Esophagus (tissue), 2 donors: ENCODE data around the gene VPS45. TPM values are rescaled to one million over a fixed set of nuclear protein-coding genes. Genes with fewer than 3 reads are reported as not detected.
A peak's percentile ranks its signal among the peaks of the same experiment; 100 is the strongest.

Experiments used
- H3K27ac ChIP-seq, 2 donors: one replicate each; pipeline ENCODE4 v1.5.1; 2013; ENCODE audit warnings: low read depth in 2 of 2, mild to moderate bottlenecking in 2 of 2, inconsistent platforms in 1 of 2, low read length in 1 of 2, moderate library complexity in 1 of 2
- H3K27me3 ChIP-seq, 2 donors: one replicate each; pipeline ENCODE4 v1.6.1; 2013; ENCODE audit warnings: low read length in 2 of 2, control low read depth in 1 of 2, mild to moderate bottlenecking in 1 of 2; ENCODE audit not compliant: insufficient read depth in 2 of 2, control insufficient read depth in 1 of 2
- H3K36me3 ChIP-seq, 2 donors: one replicate each; pipeline ENCODE4 v1.6.1; 2013; ENCODE audit warnings: low read length in 1 of 2; ENCODE audit not compliant: control insufficient read depth in 2 of 2, insufficient read depth in 2 of 2
- H3K4me1 ChIP-seq, 2 donors: one replicate each; pipeline ENCODE4 v1.6.1; 2013; ENCODE audit warnings: low read length in 1 of 2; ENCODE audit not compliant: control insufficient read depth in 2 of 2, insufficient read depth in 2 of 2
- H3K4me3 ChIP-seq, 2 donors: one replicate each; pipeline ENCODE4 v1.5.1; 2013; ENCODE audit warnings: low read length in 2 of 2, mild to moderate bottlenecking in 2 of 2, low read depth in 1 of 2, moderate library complexity in 1 of 2
- H3K9me3 ChIP-seq, 2 donors: one replicate each; pipeline ENCODE4 v1.6.1; 2013; ENCODE audit warnings: mild to moderate bottlenecking in 2 of 2, low read depth in 1 of 2, low read length in 1 of 2, moderate library complexity in 1 of 2; ENCODE audit not compliant: control insufficient read depth in 2 of 2, insufficient read depth in 1 of 2
- WGBS, 2 donors: extraction: QIAGEN DNeasy Blood & Tissue Kit; methylation state at CpG; one replicate each; pipeline ENCODE4 v1.1.7; 2013; 5-methylcytosine and 5-hydroxymethylcytosine counted together
- polyA plus RNA-seq, 2 donors: library from polyadenylated mRNA; stranded (reverse); fragments of 200-250 nt; gene quantifications; one replicate each; pipeline ENCODE4 v1.2.3, GENCODE V29; 2013
- donor health status: healthy with polysubstance abuse.
- donor health status: Bipolar disorder and iron deficiency.

Gene VPS45
- polyA plus RNA-seq, 2 donors = 16.1 to 19.3 TPM

DNA sequence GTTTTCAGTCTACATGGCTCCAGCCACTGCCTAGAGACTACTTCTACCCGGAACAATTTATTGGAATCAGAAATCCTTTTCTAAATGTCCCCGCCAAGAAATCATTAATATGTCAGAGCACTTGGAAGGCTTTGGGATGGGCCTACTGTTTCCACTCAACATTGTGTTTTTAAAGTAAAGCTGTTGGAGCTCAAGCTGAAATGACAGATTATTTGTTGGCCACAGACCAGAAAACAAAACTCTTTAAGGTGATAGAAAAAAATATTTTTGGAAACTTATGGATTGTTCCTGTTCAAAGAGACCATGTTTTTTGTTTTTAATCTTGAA lies 496 bp downstream of the VPS45 start:
- 7 to 11% methylated on average over 2 of the region's 2 CpGs for WGBS, 2 donors
- Histone ChIP-seq H3K4me3 (peak overlapping the region; percentile 57 to 91), H3K27me3 (no peaks in the 10 kb centered on the region), H3K4me1 (peaks cover 0 to 2% of the 10 kb centered on the region in 2 donors), H3K36me3 (no peaks in the 10 kb centered on the region), H3K9me3 (no peaks in the 10 kb centered on the region), H3K27ac (peak overlapping the region in 1 of 2 donors; percentile 82)

DNA sequence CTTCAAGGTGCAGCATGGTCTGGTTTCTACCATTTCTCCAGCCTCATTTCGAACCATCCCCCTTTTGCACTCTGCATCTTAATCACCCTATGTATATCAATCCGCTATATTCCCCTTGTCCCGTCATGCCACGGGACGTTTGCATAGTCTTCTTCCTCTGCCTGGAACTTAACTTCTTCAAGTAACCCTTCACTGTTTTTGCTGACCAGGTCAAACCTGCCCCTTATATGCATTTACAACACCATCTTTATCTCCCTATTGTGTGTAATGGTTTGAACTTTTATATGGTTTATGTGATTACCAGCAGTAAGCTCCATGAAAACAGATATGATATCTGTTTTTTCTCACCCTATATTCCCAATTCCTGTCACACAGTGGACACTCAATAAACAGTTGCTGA lies 2.3 kb downstream of the VPS45 start:
- no peak overlapping the region for H3K27ac ChIP-seq
- H3K4me3 ChIP-seq = no peak overlapping the region
- no peaks in the 10 kb centered on the region for H3K36me3 ChIP-seq
- peaks cover 0 to 2% of the 10 kb centered on the region in 2 donors for H3K4me1 ChIP-seq
- no peaks in the 10 kb centered on the region for H3K27me3 ChIP-seq
- no peaks in the 10 kb centered on the region for H3K9me3 ChIP-seq
- WGBS, 2 donors = 92 to 95% methylated on average over 5 of the region's 5 CpGs

DNA sequence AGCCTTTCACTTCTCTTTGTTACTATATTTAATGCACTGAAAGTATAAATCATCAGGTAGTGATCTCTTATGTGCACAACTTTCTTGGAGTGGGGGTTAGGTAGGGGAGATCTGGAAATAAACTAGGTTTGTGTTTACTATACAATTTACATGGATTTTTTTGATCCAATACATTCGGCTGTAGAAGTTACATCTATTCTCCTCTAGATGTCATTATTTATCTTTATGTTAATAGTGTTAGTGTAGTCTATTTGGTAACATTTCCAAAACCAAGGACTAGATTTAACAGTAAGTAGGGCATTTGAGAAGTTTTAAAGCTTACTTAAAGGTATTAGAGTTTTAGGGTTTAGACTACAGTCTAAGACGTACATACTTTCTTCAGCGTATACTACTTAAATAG lies 5.4 kb downstream of the VPS45 start:
- WGBS, 2 donors = 59 to 63% methylated on average over 3 of the region's 3 CpGs
- Histone ChIP-seq H3K4me3 (no peak overlapping the region), H3K27ac (no peak overlapping the region), H3K4me1 (no peaks in the 10 kb centered on the region), H3K9me3 (no peaks in the 10 kb centered on the region), H3K27me3 (no peaks in the 10 kb centered on the region), H3K36me3 (peaks cover 0 to 3% of the 10 kb centered on the region in 2 donors)

DNA sequence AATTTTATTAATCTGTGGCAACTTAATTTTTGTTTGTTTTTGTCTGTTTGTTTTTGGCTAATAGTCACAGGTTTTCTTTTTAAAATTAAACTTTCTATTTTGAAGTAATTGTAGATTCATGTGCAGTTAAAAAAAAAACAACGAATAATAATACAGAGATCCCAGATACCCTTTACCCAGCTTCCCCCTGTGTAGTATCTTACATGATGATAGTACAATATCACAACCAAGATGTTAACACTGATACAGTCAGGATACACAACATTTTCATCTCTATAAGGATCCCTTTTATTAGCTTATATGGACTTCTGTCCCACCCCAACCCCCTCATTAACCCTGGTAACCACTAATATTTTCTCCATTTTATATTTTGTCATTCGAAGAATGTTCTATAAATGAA lies 5.9 kb downstream of the VPS45 start:
- Histone ChIP-seq H3K27ac (no peak overlapping the region), H3K27me3 (no peaks in the 10 kb centered on the region), H3K4me1 (no peaks in the 10 kb centered on the region), H3K36me3 (peaks cover 0 to 6% of the 10 kb centered on the region in 2 donors), H3K9me3 (no peaks in the 10 kb centered on the region), H3K4me3 (no peak overlapping the region)
- WGBS, 2 donors = 93 to 96% methylated on average over 2 of the region's 2 CpGs

DNA sequence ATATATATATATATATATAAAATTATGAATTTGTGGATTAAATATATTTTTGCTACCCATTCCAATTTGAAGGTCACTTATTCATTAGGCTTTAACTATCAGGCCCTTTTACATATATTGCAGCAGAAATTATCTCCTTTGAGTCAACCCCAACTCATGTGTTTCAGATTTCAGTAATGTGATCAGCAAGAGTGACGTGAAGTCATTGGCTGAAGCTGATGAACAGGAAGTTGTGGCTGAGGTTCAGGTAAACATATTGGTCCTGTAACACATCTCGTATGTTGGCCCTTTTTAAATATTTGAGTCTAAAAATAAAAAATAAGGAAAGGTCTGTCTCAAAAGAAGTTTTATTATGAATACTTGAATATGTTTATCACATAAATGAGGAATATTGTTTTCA lies 8.5 kb downstream of the VPS45 start:
- Histone ChIP-seq H3K4me3 (no peak overlapping the region), H3K27me3 (no peaks in the 10 kb centered on the region), H3K4me1 (no peaks in the 10 kb centered on the region), H3K27ac (no peak overlapping the region), H3K9me3 (no peaks in the 10 kb centered on the region), H3K36me3 (peaks cover 0 to 6% of the 10 kb centered on the region in 2 donors)
- 76 to 85% methylated on average over 2 of the region's 2 CpGs for WGBS, 2 donors

DNA sequence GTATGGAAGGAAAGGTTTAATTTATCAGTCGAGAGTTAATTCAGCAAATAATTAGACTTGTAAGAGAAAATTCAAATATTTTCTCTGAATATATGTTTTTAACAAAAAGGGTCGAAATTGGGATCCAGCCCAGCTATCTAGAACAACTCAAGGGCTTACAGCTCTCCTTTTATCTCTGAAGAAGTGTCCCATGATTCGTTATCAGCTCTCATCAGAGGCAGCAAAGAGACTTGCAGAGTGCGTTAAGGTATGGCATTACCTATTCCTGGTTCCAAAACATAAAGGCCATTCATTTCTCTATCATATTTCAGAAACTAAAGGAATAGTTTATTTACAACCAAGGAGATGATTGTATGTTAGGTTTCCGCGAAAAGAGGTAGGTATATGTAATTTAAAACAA lies 9.4 kb downstream of the VPS45 start:
- Histone ChIP-seq H3K9me3 (no peaks in the 10 kb centered on the region), H3K4me1 (no peaks in the 10 kb centered on the region), H3K27me3 (no peaks in the 10 kb centered on the region), H3K4me3 (no peak overlapping the region), H3K27ac (no peak overlapping the region), H3K36me3 (peaks cover 0 to 6% of the 10 kb centered on the region in 2 donors)
- 92 to 95% methylated on average over 6 of the region's 6 CpGs for WGBS, 2 donors

DNA sequence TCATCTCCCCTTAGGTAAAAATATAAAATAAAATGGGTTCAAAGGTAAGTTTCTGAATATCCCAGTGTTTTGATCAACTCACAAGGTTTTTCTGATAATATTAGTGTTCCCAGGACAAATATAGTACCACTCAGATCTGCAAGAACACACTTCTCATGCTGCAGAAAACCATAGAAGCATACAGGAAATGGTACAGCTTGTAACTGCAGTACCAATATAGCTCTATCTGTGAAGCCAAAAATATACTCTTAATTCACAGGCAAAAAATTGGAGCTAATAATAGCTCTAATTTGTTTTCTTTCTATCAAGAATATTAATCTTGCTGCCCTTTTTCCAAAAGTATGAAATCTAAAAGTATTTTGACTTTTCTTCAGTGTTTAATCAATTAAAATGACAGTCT lies 13.2 kb downstream of the VPS45 start:
- H3K36me3 ChIP-seq = peaks cover 0 to 6% of the 10 kb centered on the region in 2 donors
- H3K27ac ChIP-seq = no peak overlapping the region
- no peaks in the 10 kb centered on the region for H3K9me3 ChIP-seq
- H3K27me3 ChIP-seq = no peaks in the 10 kb centered on the region
- no peaks in the 10 kb centered on the region for H3K4me1 ChIP-seq
- no peak overlapping the region for H3K4me3 ChIP-seq

DNA sequence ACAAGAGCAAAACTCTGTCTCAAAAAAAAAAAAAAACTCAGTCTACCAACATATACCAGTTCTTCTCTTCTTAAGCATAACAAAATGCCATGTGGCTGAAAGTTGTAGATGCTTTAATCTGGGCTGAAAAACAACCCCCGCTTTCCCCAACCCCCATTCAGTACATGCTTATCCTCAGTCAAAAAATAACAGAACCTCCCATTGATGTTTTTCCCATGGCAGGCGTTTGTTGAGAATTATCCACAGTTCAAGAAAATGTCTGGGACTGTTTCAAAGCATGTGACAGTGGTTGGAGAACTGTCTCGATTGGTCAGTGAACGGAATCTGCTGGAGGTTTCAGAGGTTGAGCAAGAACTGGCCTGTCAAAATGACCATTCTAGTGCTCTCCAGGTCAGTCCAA lies 14.9 kb downstream of the VPS45 start:
- H3K36me3 ChIP-seq = peaks cover 0 to 6% of the 10 kb centered on the region in 2 donors
- 90 to 91% methylated on average over 4 of the region's 4 CpGs for WGBS, 2 donors
- H3K27me3 ChIP-seq = no peaks in the 10 kb centered on the region

DNA sequence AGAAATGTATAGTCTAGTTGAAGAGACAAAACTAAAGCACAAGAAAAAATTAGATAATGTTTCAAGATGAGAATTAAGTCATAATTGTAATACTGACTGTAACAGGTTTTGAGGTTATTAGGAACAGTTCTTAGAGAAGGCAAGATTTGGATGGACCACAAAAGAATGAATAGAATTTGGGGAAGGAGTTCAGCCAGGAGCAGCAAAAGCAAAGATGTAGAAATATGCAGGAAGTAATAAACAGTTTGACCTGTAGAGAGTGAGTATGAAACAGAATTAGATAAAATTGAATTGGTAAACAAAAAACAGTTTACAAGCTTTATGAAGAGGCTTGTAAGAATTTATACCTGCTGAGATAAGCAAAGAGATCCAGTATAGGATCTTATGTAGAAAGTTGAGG lies 16.3 kb downstream of the VPS45 start:
- H3K4me3 ChIP-seq = no peak overlapping the region
- no peak overlapping the region for H3K27ac ChIP-seq
- no peaks in the 10 kb centered on the region for H3K4me1 ChIP-seq
- H3K36me3 ChIP-seq = no peaks in the 10 kb centered on the region
- no peaks in the 10 kb centered on the region for H3K27me3 ChIP-seq
- H3K9me3 ChIP-seq = no peaks in the 10 kb centered on the region

More for the DNA sequence above, 14.9 kb downstream of the VPS45 start:
- Histone ChIP-seq H3K27ac (no peak overlapping the region), H3K4me1 (no peaks in the 10 kb centered on the region), H3K4me3 (no peak overlapping the region), H3K9me3 (no peaks in the 10 kb centered on the region)

DNA sequence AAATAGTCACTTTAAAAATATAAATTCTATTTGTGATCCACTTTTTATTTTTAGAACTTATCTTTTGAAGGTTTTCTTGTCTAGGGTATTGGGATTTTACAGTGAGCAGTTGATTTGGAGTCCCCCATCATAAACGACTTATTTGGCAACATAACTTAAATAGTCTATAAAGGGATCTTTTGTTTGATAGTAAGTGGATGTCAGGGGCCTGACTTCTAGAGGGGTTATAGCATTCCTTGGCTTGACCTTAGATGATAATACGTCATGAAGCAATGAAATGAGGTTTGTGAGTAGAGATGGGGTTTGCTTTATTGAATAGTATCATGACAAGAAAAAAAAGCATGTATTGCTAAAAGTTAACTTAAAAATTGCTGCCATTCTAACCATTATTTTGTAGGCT lies 17.8 kb downstream of the VPS45 start:
- no peaks in the 10 kb centered on the region for H3K27me3 ChIP-seq
- no peak overlapping the region for H3K27ac ChIP-seq
- H3K9me3 ChIP-seq = no peaks in the 10 kb centered on the region
- H3K36me3 ChIP-seq = no peaks in the 10 kb centered on the region
- WGBS, 2 donors = 69 to 78% methylated on average over 2 of the region's 2 CpGs
- H3K4me3 ChIP-seq = no peak overlapping the region
- no peaks in the 10 kb centered on the region for H3K4me1 ChIP-seq
